Activated CD4-positive, alpha-beta memory T cell treated with anti-CD3 and anti-CD28 coated beads for 36 hours (primary cell): ENCODE measurements around the gene ETDB. TPM values are rescaled to one million over a fixed set of nuclear protein-coding genes. Genes with fewer than 3 reads are reported as not detected.
"Not testable (repeated sequence)": the region's sequence is repeated elsewhere in the genome, so short reads cannot be mapped to it uniquely, and the experiment has no call there.

Source experiments
- CTCF ChIA-PET: fragments of 350-600 bp; sonication (Branson Sonifier 250); formaldehyde crosslinking; loops from one replicate; lab custom pipeline; 2021; ENCODE audit warnings: antibody characterized with exemption, inconsistent platforms; lab: Charles Lee
- POLR2A ChIA-PET: fragments of 350-600 bp; sonication (Branson Sonifier 250); formaldehyde crosslinking; loops from one replicate; lab custom pipeline; 2021; ENCODE audit warnings: antibody characterized with exemption; lab: Charles Lee
- DNase-seq: peaks from one replicate; pipeline ENCODE4 v3.0.0-alpha.2; 2020
- H3K27ac Mint-ChIP-seq: one replicate; pipeline ENCODE4 v1.8.0; 2021; ENCODE audit warnings: mixed read lengths
- H3K27me3 Mint-ChIP-seq: one replicate; pipeline ENCODE4 v1.8.0; 2021; ENCODE audit warnings: mixed read lengths
- H3K36me3 Mint-ChIP-seq: one replicate; pipeline ENCODE4 v1.8.0; 2021; ENCODE audit warnings: mixed read lengths
- H3K4me1 Mint-ChIP-seq: one replicate; pipeline ENCODE4 v1.8.0; 2021; ENCODE audit warnings: low read depth, mixed read lengths
- H3K4me3 Mint-ChIP-seq: one replicate; pipeline ENCODE4 v1.8.0; 2021; ENCODE audit warnings: mild to moderate bottlenecking, mixed read lengths
- H3K9me3 Mint-ChIP-seq: one replicate; pipeline ENCODE4 v1.8.0; 2021; ENCODE audit warnings: mixed read lengths
- intact Hi-C: fragments of 100-400 bp; cut with micrococcal nuclease; formaldehyde crosslinking; loops from one replicate; pipeline ENCODE4 v1.15.1; 2023
- total RNA-seq, 2 experiments: library from RNA; stranded (reverse); gene quantifications; one replicate each; pipeline ENCODE4 v1.2.3, GENCODE V29; 2021

Gene ETDB
- not detected for total RNA-seq

DNA sequence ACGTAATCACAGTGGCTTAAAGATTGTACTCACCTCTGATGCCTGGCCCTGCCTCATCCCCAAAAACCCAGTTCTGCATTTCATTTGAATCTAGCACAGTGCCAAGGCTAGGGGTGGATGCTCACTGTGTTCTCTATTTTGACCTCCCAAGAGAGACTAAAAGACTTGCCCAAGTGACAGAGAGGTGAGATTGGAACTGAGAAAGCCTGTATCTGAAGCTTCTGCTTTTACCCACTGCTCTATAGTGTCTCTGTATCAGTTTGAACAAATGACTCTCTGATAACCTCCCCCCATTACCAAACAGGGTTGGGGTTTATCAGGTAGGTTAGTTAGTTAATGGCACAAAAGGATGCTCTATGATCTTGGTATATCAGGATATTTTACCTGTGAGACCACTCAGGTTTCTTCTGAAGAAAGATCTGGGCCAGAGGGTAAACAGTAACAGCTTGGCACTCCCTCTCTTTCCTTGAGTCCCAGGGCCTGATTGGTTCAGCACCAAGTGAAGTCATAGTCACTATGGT is at the start of gene ETDB:
TSS of gene ETDB (minus strand) at position 471 of the 521 bp plus-strand sequence. CDS start 1,265 bp downstream, outside the sequence.
- H3K4me1 Mint-ChIP-seq, H3K27me3 Mint-ChIP-seq, CTCF ChIA-PET, H3K9me3 Mint-ChIP-seq, DNase-seq, H3K4me3 Mint-ChIP-seq, H3K27ac Mint-ChIP-seq, H3K36me3 Mint-ChIP-seq, POLR2A ChIA-PET, intact Hi-C loops: not testable (repeated sequence)

DNA sequence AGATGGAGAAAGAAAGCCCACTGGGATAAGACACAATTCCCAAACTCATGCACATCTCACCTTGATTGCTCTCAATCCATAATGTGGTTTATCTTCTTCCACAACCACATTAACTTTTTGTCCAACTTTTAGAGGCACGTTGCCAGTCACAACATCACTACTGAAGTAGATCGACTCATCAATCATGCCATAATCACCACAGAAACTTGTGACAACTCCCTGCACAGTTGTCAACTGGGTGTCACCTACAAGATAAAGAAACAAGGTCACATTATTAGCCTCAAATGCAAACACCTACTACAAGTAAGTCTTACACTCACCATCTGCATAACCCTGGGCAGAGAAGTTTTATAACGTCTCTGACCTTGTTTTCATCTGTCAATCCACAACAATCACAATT is 49.2 kb upstream of the ETDB start:
- H3K4me1 Mint-ChIP-seq, H3K9me3 Mint-ChIP-seq, H3K27ac Mint-ChIP-seq, H3K27me3 Mint-ChIP-seq, CTCF ChIA-PET, H3K4me3 Mint-ChIP-seq, DNase-seq, H3K36me3 Mint-ChIP-seq, POLR2A ChIA-PET, intact Hi-C loops: not testable (repeated sequence)

DNA sequence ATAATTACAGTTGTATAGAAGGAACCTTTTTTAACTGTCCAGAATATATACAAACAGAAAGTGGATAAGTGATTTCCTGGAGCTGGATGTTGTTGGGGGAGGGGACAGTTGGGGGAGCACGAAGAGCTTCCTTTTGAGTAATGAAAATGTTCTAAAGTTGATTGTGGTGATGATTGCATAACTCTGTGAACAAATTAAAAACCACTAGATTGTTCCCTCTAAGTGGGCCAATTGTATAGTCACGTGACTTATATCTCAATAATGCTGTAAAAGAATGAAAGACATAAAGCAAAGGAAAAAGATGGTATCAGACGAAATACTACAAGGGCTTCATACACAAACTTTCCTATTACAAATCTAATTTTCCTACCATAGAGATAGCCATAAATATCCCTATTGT is 48.2 kb upstream of the ETDB start:
- CTCF ChIA-PET: interaction anchor here (0.6 kb wide), 2 partner anchors 56 to 174 kb away, joined by 3 to 4 read pairs; no protein-coding TSS in a partner anchor
- POLR2A ChIA-PET: no interaction called here
- Mint-ChIP-seq H3K4me3 (no peak overlapping the region), H3K27me3 (peaks cover 3% of the 10 kb centered on the region), H3K27ac (no peak overlapping the region), H3K4me1 (peaks cover 6% of the 10 kb centered on the region), H3K36me3 (no peaks in the 10 kb centered on the region), H3K9me3 (no peaks in the 10 kb centered on the region)
- no peak for DNase-seq
- intact Hi-C loops: no loop called here

DNA sequence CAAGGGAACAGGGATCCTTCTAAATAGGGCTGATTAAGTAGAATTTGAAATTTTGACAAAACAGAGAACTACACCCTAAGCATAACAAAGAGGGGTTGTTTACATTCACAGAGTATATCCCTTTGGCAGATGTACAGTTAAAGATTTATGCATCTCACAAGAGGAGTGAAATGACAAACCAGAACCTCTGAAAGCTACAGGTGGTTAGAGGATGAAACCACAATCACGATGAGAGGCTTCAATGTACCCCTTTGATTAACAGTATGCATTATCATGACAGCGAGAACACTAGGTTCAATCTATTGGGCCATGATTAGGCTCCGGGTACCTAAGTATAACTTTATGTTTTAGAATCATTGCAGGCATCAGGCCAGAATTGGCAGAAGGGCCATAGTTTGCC is 34.4 kb upstream of the ETDB start:
- DNase-seq, H3K27me3 Mint-ChIP-seq, POLR2A ChIA-PET, H3K4me3 Mint-ChIP-seq, CTCF ChIA-PET, intact Hi-C loops, H3K27ac Mint-ChIP-seq, H3K36me3 Mint-ChIP-seq, H3K9me3 Mint-ChIP-seq, H3K4me1 Mint-ChIP-seq: not testable (repeated sequence)

DNA sequence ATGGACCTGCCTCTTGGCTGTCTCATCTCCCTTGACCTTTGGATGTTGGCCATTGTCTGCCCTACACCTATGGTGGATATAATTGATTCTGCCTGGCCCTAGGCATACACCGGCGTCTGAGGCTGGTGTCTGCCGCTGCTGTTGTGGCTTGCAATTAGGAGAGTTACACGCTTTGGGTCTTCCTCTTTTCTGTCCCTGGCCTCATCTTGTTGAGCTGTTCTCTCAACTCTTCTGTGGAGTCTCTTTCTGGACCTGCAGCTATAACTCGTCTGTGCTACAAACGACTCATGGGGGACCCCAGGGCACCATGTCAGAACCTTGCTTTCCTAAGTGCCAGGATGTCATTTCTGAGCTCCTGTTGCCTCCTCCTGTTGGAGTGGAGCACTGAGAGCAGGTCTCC is 5.8 kb upstream of the ETDB start:
- CTCF ChIA-PET, DNase-seq, POLR2A ChIA-PET, H3K4me3 Mint-ChIP-seq, H3K36me3 Mint-ChIP-seq, H3K27ac Mint-ChIP-seq, H3K4me1 Mint-ChIP-seq, H3K9me3 Mint-ChIP-seq, intact Hi-C loops, H3K27me3 Mint-ChIP-seq: not testable (repeated sequence)

DNA sequence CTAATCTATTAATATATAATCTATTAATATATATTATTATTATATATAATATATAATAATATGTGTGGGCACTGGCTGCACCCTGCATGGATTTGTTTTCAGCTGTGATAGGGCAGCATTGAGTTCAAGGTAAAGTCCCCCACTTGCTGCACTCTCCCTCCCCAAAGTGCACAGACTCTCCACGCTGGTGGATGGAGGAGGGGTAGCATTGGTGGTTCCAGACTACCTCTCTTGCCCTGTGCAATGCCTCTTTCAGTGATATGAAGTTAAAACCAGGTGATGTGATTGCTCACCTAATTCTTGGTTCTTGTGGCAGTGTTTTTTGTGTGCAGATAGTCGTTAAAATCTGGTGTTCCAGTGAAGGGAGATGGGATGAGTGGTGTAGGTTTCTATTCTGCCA is 4.3 kb downstream of the ETDB start:
- POLR2A ChIA-PET, intact Hi-C loops, H3K36me3 Mint-ChIP-seq, H3K27ac Mint-ChIP-seq, H3K27me3 Mint-ChIP-seq, H3K4me3 Mint-ChIP-seq, H3K4me1 Mint-ChIP-seq, H3K9me3 Mint-ChIP-seq, CTCF ChIA-PET, DNase-seq: not testable (repeated sequence)

DNA sequence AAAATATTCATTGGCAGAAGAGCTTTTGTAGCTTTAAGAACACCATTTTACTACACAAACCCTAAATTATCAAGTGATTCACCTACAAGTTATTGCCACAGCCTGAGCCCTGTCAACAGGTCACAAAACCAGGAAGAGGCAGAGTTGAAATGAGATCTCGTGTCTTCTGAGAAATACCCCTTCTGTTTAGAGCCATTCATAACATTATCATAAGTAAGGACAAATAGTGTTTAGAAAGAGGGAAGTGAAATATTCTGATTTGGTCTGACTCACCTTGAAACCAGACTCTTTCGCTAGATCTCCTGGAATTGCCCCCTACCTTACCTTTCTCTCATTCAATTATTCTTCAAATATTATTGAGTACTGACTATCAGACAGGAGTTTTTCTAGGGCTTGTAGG is 5.9 kb downstream of the ETDB start:
- ChIA-PET POLR2A (no interaction called here), CTCF (interaction anchor here (4.6 kb wide), 1 partner anchor 72 kb away, joined by 36 read pairs; no protein-coding TSS in a partner anchor)
- Mint-ChIP-seq H3K4me3 (no peak overlapping the region), H3K27ac (no peak overlapping the region), H3K27me3 (peaks cover 4% of the 10 kb centered on the region), H3K36me3 (no peaks in the 10 kb centered on the region), H3K4me1 (no peaks in the 10 kb centered on the region), H3K9me3 (no peaks in the 10 kb centered on the region)
- no peak for DNase-seq
- intact Hi-C loops: no loop called here

DNA sequence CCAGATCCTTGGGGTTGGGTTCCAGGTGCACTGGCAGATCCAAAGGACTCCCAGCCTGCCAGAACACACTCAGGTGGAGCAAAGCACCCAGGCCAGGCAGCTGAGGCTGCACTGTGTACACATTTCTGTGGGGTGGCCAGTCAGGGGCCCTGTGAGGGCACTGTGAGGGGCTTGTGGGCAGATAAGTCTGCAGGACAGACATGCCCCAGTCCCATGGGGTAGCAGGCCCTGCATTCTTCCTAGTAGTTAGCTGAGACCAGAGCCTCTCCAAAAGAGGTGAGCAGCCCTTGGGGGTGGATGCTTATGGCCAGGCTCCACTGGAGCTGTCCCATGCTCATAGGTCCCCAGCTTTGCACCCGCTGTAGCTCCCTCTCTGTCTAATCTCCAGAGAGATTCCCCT is 7.6 kb downstream of the ETDB start:
- Mint-ChIP-seq H3K36me3 (no peaks in the 10 kb centered on the region), H3K4me3 (no peak overlapping the region), H3K9me3 (no peaks in the 10 kb centered on the region), H3K4me1 (no peaks in the 10 kb centered on the region), H3K27ac (no peak overlapping the region), H3K27me3 (peaks cover 12% of the 10 kb centered on the region)
- POLR2A ChIA-PET: no interaction called here
- intact Hi-C loops: no loop called here
- DNase-seq: no peak
- CTCF ChIA-PET: interaction anchor here (0.6 to 4.6 kb wide), 7 partner anchors 55 to 89 kb away, joined by 4 to 36 read pairs (median 4); no protein-coding TSS in a partner anchor

DNA sequence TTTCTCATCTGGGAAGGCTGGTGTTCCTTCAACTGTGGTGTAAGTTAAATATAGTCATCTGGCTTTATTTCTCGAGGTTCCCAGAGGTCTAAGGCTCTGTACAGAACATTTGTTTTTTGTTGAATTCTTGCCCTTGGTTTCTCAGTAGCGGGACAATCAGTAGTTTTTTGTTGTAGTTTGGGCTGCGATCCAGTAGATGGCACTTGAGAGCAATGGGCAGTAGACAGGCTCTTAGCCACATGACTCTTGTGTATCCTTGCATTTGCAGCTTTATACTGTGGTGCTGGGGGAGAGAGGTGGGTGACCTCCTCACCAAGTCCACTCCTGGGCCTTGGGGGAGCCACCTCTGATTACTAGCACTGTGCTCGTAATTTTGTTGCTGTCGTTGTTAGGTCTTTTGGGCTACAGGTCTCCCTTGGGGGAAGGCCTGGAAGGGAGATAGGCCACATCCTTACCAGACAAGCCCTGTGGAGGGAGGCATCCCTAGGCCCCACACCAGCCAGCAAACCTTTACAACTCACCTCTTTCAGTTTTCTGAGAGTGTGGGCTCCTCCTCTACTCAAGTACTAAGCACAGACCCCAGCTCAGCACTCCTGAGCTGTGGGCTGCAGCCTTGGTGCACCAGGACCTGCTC is 8.1 kb downstream of the ETDB start:
- intact Hi-C loops: no loop called here
- Mint-ChIP-seq H3K4me1 (no peaks in the 10 kb centered on the region), H3K9me3 (no peaks in the 10 kb centered on the region), H3K27me3 (peaks cover 12% of the 10 kb centered on the region), H3K36me3 (no peaks in the 10 kb centered on the region), H3K27ac (peak overlapping the region; percentile 11), H3K4me3 (no peak overlapping the region)
- POLR2A ChIA-PET: no interaction called here
- CTCF ChIA-PET: interaction anchor here (0.6 to 4.6 kb wide), 9 partner anchors 16 to 147 kb away, joined by 3 to 36 read pairs (median 4); no protein-coding TSS in a partner anchor
- DNase-seq: peak; percentile 44

DNA sequence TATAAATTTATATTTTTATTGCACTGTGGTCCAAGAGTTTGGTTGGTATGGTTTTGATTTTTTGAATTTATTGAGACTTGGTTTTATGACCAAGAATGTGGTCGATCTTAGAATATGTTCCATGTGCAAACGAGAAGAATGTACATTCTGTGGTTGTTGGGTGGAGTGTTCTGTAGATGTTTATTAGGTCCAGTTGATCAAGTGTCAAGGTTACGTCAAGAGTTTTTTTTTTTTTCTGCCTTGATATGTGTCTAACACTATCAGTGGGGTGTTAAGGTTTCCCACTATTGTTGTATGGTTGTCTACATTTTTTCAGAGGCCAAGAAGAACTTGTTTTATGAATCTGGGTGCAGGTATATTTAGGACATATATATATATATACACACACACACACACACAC is 10.8 kb downstream of the ETDB start:
- ChIA-PET CTCF (no interaction called here), POLR2A (no interaction called here)
- DNase-seq: no peak
- Mint-ChIP-seq H3K27me3 (peaks cover 12% of the 10 kb centered on the region), H3K4me1 (no peaks in the 10 kb centered on the region), H3K4me3 (no peak overlapping the region), H3K27ac (no peak overlapping the region), H3K36me3 (no peaks in the 10 kb centered on the region), H3K9me3 (no peaks in the 10 kb centered on the region)
- intact Hi-C loops: no loop called here

DNA sequence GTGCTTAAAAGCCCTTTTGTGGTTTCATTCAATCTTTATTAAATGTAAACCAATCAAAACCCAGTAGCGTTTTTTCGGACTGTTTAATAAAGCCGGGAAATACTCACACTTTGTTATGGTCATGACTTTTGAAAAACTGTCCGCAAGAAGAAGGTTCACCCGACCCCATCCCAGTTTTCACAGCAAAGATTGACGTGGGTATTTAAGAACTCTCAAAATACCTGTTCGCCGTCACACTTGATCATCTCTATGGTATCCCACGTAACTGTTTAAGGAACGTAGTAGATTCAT is 20.9 kb downstream of the ETDB start:
- CTCF ChIA-PET: no interaction called here
- intact Hi-C loops: no loop called here
- H3K4me3 Mint-ChIP-seq: peak overlapping the region; percentile 65

DNA sequence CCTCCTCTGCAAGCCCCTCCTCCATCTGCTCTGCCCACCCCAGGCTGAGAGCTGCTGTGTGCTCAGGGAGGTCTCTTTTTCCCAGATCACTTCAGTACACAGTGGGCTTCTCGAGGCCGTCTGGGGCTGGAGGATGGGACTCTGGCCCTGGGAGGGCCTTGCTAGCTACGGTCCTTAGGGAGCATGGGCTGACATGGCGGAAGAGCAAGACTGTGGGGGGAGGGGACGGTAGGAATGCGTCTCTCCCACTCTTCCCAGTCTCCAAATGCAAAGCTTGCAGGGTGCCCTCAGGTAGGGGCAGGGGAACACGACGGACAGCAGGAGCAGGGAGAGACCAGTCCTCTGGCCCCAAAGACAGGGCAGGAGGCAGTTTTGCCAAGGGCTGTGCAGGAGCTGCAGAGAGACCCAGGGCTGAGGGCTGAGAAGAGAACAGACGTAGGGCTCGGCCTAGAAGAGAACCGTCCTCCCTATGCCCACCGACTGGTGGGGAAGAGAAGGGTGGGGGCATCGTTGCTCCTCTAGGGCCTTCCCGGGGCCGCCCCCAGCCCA is 23.1 kb downstream of the ETDB start:
- H3K9me3 Mint-ChIP-seq, POLR2A ChIA-PET, H3K36me3 Mint-ChIP-seq, intact Hi-C loops, H3K27ac Mint-ChIP-seq, H3K27me3 Mint-ChIP-seq, H3K4me3 Mint-ChIP-seq, H3K4me1 Mint-ChIP-seq, DNase-seq: not testable (repeated sequence)
- CTCF ChIA-PET: interaction anchor here (2.3 kb wide), 1 partner anchor 11 kb away, joined by 7 read pairs; no protein-coding TSS in a partner anchor

More for the DNA sequence above, 20.9 kb downstream of the ETDB start:
- no peaks in the 10 kb centered on the region for H3K36me3 Mint-ChIP-seq
- no peak overlapping the region for H3K27ac Mint-ChIP-seq
- DNase-seq: no peak
- H3K27me3 Mint-ChIP-seq: peaks cover 2% of the 10 kb centered on the region
- peaks cover 3% of the 10 kb centered on the region for H3K4me1 Mint-ChIP-seq
- H3K9me3 Mint-ChIP-seq: no peaks in the 10 kb centered on the region
- POLR2A ChIA-PET: no interaction called here

DNA sequence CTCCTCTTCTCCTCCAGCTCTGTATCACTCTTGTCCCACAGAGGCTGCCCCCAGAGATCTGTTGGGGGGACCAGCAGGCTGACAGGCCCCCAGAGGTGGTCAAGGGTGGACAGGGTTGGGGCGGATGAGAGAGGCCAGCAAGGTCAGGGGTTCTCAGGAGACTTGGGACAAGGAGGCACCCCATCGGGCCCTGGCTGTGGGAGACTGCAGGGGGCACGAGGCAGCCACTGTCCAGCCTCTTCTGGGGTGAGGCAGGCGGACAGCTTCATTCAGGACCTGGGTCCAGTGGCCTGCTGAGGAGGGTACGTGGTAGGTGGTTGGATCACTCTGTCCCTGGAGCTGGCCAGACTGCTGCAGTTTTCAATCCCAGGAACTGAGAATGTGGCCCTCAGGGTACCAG is 24.6 kb downstream of the ETDB start:
- CTCF ChIA-PET: interaction anchor here (1.1 to 2.3 kb wide), 2 partner anchors 9 to 16 kb away, joined by 4 to 7 read pairs; no protein-coding TSS in a partner anchor
- H3K36me3 Mint-ChIP-seq: no peaks in the 10 kb centered on the region
- no peak overlapping the region for H3K4me3 Mint-ChIP-seq

More for the DNA sequence above, 24.6 kb downstream of the ETDB start:
- POLR2A ChIA-PET: no interaction called here
- H3K9me3 Mint-ChIP-seq: no peaks in the 10 kb centered on the region
- H3K27me3 Mint-ChIP-seq: no peaks in the 10 kb centered on the region
- H3K4me1 Mint-ChIP-seq: peaks cover 3% of the 10 kb centered on the region
- no peak for DNase-seq
- H3K27ac Mint-ChIP-seq: no peak overlapping the region
- intact Hi-C loops: no loop called here
